GM18511 (cell line): ENCODE measurements around the gene LRRC18.

Experiments
- ATAC-seq: cut with Tn5 transposase; IDR thresholded peaks from one replicate; pipeline ENCODE4 v1.9.1; 2021; ENCODE audit warnings: mild to moderate bottlenecking, moderate library complexity; ENCODE audit not compliant: unreplicated experiment

The LRRC18 gene

GRCh38 chr10:48884179-48885045 lies 55.2 kb downstream of the LRRC18 start:
- no peak for ATAC-seq

- no peak for ATAC-seq
Measured at GRCh38 chr10:48883701-48884100, 55.9 kb downstream of the LRRC18 start.

- no peak for ATAC-seq
Measured at GRCh38 chr10:48882881-48883280, 56.8 kb downstream of the LRRC18 start.

- ATAC-seq, result no peak
Measured at GRCh38 chr10:48881937-48882336, 57.7 kb downstream of the LRRC18 start.

- no peak for ATAC-seq
Measured at GRCh38 chr10:48880016-48880705, 59.5 kb downstream of the LRRC18 start.

GRCh38 chr10:48879451-48879850 lies 60.2 kb downstream of the LRRC18 start:
- ATAC-seq, result no peak

- ATAC-seq, result no peak
Measured at GRCh38 chr10:48878091-48878490, 61.5 kb downstream of the LRRC18 start.

- ATAC-seq, result no peak
Measured at GRCh38 chr10:48872234-48872633, 67.4 kb downstream of the LRRC18 start.
